Ectodermal cell (in vitro differentiated cells): Measurements from ENCODE around the gene PNCK.
"Not testable (repeated sequence)": the region's sequence is repeated elsewhere in the genome, so short reads cannot be mapped to it uniquely, and the experiment has no call there.

Source experiments
- H3K27ac ChIP-seq: 2 replicates; pipeline ENCODE4 v1.7.0; 2013; ENCODE audit warnings: mild to moderate bottlenecking, low read depth, low read length; ENCODE audit not compliant: insufficient read depth, poor library complexity, severe bottlenecking
- H3K27me3 ChIP-seq: 2 replicates; pipeline ENCODE4 v1.7.0; 2013; ENCODE audit warnings: mild to moderate bottlenecking, low read length; ENCODE audit not compliant: insufficient read depth, control insufficient read depth, poor library complexity, severe bottlenecking
- H3K36me3 ChIP-seq: one replicate; pipeline ENCODE4 v1.7.0; 2013; ENCODE audit warnings: low read length; ENCODE audit not compliant: control insufficient read depth, insufficient read depth
- H3K4me1 ChIP-seq: one replicate; pipeline ENCODE4 v1.7.0; 2013; ENCODE audit warnings: low read length; ENCODE audit not compliant: control insufficient read depth, insufficient read depth
- H3K4me3 ChIP-seq: 2 replicates; pipeline ENCODE4 v1.7.0; 2013; ENCODE audit warnings: low read depth, low read length, control low read depth; ENCODE audit not compliant: insufficient read depth
- H3K9me3 ChIP-seq: 2 replicates; pipeline ENCODE4 v1.7.0; 2013; ENCODE audit warnings: mild to moderate bottlenecking, low read length, moderate library complexity; ENCODE audit not compliant: control insufficient read depth
- WGBS, 2 experiments: methylation state at CpG; one replicate each; pipeline ENCODE4 v1.1.7; 2013; ENCODE audit warnings: missing lambda C conversion rate in 2 of 2; 5-methylcytosine and 5-hydroxymethylcytosine counted together

PNCK gene

GRCh38 chrX:153699210-153699783, 25.7 kb upstream of the PNCK start:
- H3K4me3 ChIP-seq, H3K4me1 ChIP-seq, H3K36me3 ChIP-seq, H3K9me3 ChIP-seq, H3K27me3 ChIP-seq, H3K27ac ChIP-seq: not testable (repeated sequence)
- 93 to 95% methylated on average over 13 to 14 of the region's 16 CpGs for WGBS, 2 experiments

- Histone ChIP-seq H3K4me3 (no peak overlapping the region), H3K36me3 (no peaks in the 10 kb centered on the region), H3K4me1 (no peaks in the 10 kb centered on the region), H3K9me3 (no peaks in the 10 kb centered on the region), H3K27ac (no peak overlapping the region), H3K27me3 (no peaks in the 10 kb centered on the region)
- 88 to 89% methylated on average over 11 to 13 of the region's 16 CpGs for WGBS, 2 experiments
These were observed 24.6 kb upstream of the PNCK start for GRCh38 chrX:153697924-153698865.

GRCh38 chrX:153696986-153697722, 23.5 kb upstream of the PNCK start:
- 90 to 93% methylated on average over 16 of the region's 16 CpGs for WGBS, 2 experiments
- not testable (repeated sequence) for H3K4me3 ChIP-seq, H3K36me3 ChIP-seq, H3K4me1 ChIP-seq, H3K27me3 ChIP-seq, H3K9me3 ChIP-seq, H3K27ac ChIP-seq

- H3K27ac ChIP-seq, H3K36me3 ChIP-seq, H3K4me3 ChIP-seq, H3K9me3 ChIP-seq, H3K4me1 ChIP-seq, H3K27me3 ChIP-seq: not testable (repeated sequence)
- WGBS, 2 experiments = 87 to 90% methylated on average over 10 of the region's 10 CpGs
These were observed 22.9 kb upstream of the PNCK start for GRCh38 chrX:153696538-153696937.

- 92 to 95% methylated on average over 14 of the region's 15 CpGs for WGBS, 2 experiments
- H3K27me3 ChIP-seq = no peaks in the 10 kb centered on the region
- no peaks in the 10 kb centered on the region for H3K36me3 ChIP-seq
These were observed 22.5 kb upstream of the PNCK start for GRCh38 chrX:153696100-153696499.

GRCh38 chrX:153694687-153695270, 21.2 kb upstream of the PNCK start:
- no peaks in the 10 kb centered on the region for H3K36me3 ChIP-seq
- 88 to 90% methylated on average over 23 of the region's 23 CpGs for WGBS, 2 experiments

More at GRCh38 chrX:153696100-153696499, 22.5 kb upstream of the PNCK start:
- Histone ChIP-seq H3K4me3 (no peak overlapping the region), H3K27ac (no peak overlapping the region), H3K4me1 (no peaks in the 10 kb centered on the region), H3K9me3 (no peaks in the 10 kb centered on the region)

GRCh38 chrX:153694256-153694655, 20.6 kb upstream of the PNCK start:
- H3K36me3 ChIP-seq, H3K27me3 ChIP-seq, H3K4me3 ChIP-seq, H3K9me3 ChIP-seq, H3K27ac ChIP-seq, H3K4me1 ChIP-seq: not testable (repeated sequence)
- 91 to 95% methylated on average over 15 to 16 of the region's 16 CpGs for WGBS, 2 experiments

More at GRCh38 chrX:153694687-153695270, 21.2 kb upstream of the PNCK start:
- no peaks in the 10 kb centered on the region for H3K9me3 ChIP-seq
- no peaks in the 10 kb centered on the region for H3K27me3 ChIP-seq
- H3K27ac ChIP-seq = no peak overlapping the region
- no peaks in the 10 kb centered on the region for H3K4me1 ChIP-seq
- H3K4me3 ChIP-seq = no peak overlapping the region

- WGBS, 2 experiments = 93 to 96% methylated on average over 31 of the region's 31 CpGs
- Histone ChIP-seq H3K36me3 (no peaks in the 10 kb centered on the region), H3K9me3 (no peaks in the 10 kb centered on the region), H3K27ac (no peak overlapping the region), H3K4me3 (no peak overlapping the region), H3K4me1 (no peaks in the 10 kb centered on the region), H3K27me3 (no peaks in the 10 kb centered on the region)
These were observed 19.8 kb upstream of the PNCK start for GRCh38 chrX:153693216-153694086.

GRCh38 chrX:153692611-153693156, 19.1 kb upstream of the PNCK start:
- Histone ChIP-seq H3K4me1 (no peaks in the 10 kb centered on the region), H3K9me3 (no peaks in the 10 kb centered on the region), H3K4me3 (no peak overlapping the region), H3K27ac (no peak overlapping the region), H3K36me3 (no peaks in the 10 kb centered on the region), H3K27me3 (no peaks in the 10 kb centered on the region)
- WGBS, 2 experiments = 92% methylated on average over 24 of the region's 24 CpGs
